GM23338 (cell line): ENCODE data around the gene FCHO2.

Experiments
- CREB1 ChIP-seq: fragments of 250-450 bp; sonication (Bioruptor Pico); IDR thresholded peaks from 2 replicates; pipeline ENCODE4 v1.5.0; 2020; ENCODE audit warnings: low read depth, mild to moderate bottlenecking, moderate library complexity
- EZH2 ChIP-seq: fragments of 200-600 bp; sonication (generic); IDR thresholded peaks from one replicate; pipeline ENCODE4 v1.8.0; 2017; ENCODE audit warnings: antibody characterized with exemption, mild to moderate bottlenecking, low read depth; ENCODE audit not compliant: unreplicated experiment
- EZH2phosphoT487 ChIP-seq: fragments of 200-600 bp; sonication (generic); IDR thresholded peaks from one replicate; pipeline ENCODE4 v1.8.1; 2018; ENCODE audit warnings: antibody characterized with exemption; ENCODE audit not compliant: unreplicated experiment
- JUNB ChIP-seq: IDR thresholded peaks from one replicate; pipeline ENCODE4 v1.6.1; 2016; ENCODE audit warnings: antibody characterized with exemption; ENCODE audit not compliant: unreplicated experiment
- NANOG ChIP-seq: IDR thresholded peaks from 2 replicates; pipeline ENCODE4 v1.6.1; 2016; ENCODE audit warnings: antibody characterized with exemption, borderline replicate concordance
- POLR2AphosphoS5 ChIP-seq: IDR thresholded peaks from 2 replicates; pipeline ENCODE4 v1.6.1; 2016; ENCODE audit warnings: antibody characterized with exemption, low read depth
- STAT1 ChIP-seq: IDR thresholded peaks from one replicate; pipeline ENCODE4 v1.6.1; 2016; ENCODE audit warnings: antibody characterized with exemption; ENCODE audit not compliant: unreplicated experiment
- ZNF114 ChIP-seq: fragments of 250-450 bp; sonication (Bioruptor Pico); IDR thresholded peaks from 2 replicates; pipeline ENCODE4 v1.5.0; 2020; ENCODE audit warnings: mild to moderate bottlenecking, moderate library complexity
- ZNF331 ChIP-seq: fragments of 250-450 bp; sonication (Bioruptor Pico); IDR thresholded peaks from 2 replicates; pipeline ENCODE4 v1.5.0; 2020; ENCODE audit warnings: low read depth, mild to moderate bottlenecking, moderate library complexity
- TF ChIP-seq, protein P1 (sequence below), 2 experiments: fragments of 200-600 bp in 1 of 2; sonication (generic) in 1 of 2; conservative IDR thresholded peaks; 2 replicates each; pipeline versions ENCODE4 v1.5.1 to v1.6.1; 2016 to 2017; ENCODE audit warnings: antibody characterized with exemption in 2 of 2, low read depth in 2 of 2, mild to moderate bottlenecking in 2 of 2, moderate library complexity in 1 of 2
- TF ChIP-seq, protein P2 (sequence below): IDR thresholded peaks from one replicate; pipeline ENCODE4 v1.6.1; 2018; ENCODE audit warnings: antibody characterized with exemption; ENCODE audit not compliant: unreplicated experiment
- TF ChIP-seq, protein P3 (sequence below): IDR thresholded peaks from 2 replicates; pipeline ENCODE4 v1.6.1; 2016; ENCODE audit warnings: antibody characterized with exemption

DNA sequence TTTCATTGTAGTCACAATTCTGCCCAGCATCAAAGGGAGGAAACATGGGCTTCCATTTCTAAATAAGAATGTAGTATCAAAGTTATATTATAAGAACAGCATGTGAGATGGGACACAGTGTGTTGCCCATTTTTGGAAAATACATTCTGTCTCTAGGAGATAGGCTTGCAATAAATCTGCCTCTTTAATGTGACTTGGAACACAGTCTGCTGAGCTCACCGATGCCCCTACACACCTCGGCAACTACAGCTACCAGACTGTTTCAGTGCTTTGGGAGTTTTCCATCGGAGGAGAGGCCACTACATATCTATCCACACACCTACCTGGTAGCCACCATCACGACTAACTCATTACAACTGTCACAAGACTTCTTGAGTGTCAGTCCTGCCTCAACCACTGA lies 18.9 kb upstream of the FCHO2 start:
- TF ChIP-seq EZH2phosphoT487: no peak
- no peak for TF ChIP-seq EZH2
- TF ChIP-seq, protein P1, sequence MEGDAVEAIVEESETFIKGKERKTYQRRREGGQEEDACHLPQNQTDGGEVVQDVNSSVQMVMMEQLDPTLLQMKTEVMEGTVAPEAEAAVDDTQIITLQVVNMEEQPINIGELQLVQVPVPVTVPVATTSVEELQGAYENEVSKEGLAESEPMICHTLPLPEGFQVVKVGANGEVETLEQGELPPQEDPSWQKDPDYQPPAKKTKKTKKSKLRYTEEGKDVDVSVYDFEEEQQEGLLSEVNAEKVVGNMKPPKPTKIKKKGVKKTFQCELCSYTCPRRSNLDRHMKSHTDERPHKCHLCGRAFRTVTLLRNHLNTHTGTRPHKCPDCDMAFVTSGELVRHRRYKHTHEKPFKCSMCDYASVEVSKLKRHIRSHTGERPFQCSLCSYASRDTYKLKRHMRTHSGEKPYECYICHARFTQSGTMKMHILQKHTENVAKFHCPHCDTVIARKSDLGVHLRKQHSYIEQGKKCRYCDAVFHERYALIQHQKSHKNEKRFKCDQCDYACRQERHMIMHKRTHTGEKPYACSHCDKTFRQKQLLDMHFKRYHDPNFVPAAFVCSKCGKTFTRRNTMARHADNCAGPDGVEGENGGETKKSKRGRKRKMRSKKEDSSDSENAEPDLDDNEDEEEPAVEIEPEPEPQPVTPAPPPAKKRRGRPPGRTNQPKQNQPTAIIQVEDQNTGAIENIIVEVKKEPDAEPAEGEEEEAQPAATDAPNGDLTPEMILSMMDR (conservative IDR thresholded peaks at IDR 0.05; ENCODE audit: low read depth in 2 of 2): no peak
- no peak for TF ChIP-seq POLR2AphosphoS5
- TF ChIP-seq, protein P2, sequence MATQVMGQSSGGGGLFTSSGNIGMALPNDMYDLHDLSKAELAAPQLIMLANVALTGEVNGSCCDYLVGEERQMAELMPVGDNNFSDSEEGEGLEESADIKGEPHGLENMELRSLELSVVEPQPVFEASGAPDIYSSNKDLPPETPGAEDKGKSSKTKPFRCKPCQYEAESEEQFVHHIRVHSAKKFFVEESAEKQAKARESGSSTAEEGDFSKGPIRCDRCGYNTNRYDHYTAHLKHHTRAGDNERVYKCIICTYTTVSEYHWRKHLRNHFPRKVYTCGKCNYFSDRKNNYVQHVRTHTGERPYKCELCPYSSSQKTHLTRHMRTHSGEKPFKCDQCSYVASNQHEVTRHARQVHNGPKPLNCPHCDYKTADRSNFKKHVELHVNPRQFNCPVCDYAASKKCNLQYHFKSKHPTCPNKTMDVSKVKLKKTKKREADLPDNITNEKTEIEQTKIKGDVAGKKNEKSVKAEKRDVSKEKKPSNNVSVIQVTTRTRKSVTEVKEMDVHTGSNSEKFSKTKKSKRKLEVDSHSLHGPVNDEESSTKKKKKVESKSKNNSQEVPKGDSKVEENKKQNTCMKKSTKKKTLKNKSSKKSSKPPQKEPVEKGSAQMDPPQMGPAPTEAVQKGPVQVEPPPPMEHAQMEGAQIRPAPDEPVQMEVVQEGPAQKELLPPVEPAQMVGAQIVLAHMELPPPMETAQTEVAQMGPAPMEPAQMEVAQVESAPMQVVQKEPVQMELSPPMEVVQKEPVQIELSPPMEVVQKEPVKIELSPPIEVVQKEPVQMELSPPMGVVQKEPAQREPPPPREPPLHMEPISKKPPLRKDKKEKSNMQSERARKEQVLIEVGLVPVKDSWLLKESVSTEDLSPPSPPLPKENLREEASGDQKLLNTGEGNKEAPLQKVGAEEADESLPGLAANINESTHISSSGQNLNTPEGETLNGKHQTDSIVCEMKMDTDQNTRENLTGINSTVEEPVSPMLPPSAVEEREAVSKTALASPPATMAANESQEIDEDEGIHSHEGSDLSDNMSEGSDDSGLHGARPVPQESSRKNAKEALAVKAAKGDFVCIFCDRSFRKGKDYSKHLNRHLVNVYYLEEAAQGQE: no peak
- no peak for TF ChIP-seq CREB1
- TF ChIP-seq, protein P3, sequence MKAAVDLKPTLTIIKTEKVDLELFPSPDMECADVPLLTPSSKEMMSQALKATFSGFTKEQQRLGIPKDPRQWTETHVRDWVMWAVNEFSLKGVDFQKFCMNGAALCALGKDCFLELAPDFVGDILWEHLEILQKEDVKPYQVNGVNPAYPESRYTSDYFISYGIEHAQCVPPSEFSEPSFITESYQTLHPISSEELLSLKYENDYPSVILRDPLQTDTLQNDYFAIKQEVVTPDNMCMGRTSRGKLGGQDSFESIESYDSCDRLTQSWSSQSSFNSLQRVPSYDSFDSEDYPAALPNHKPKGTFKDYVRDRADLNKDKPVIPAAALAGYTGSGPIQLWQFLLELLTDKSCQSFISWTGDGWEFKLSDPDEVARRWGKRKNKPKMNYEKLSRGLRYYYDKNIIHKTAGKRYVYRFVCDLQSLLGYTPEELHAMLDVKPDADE: no peak
- TF ChIP-seq JUNB: no peak
- TF ChIP-seq ZNF331 (CRISPR knock-in tag): no peak
- TF ChIP-seq STAT1: no peak
- no peak for TF ChIP-seq ZNF114 (CRISPR knock-in tag)
- no peak for TF ChIP-seq NANOG
